B cell (primary cell): ENCODE measurements around the gene OVCH2.

ENCODE experiments used
- EZH2 ChIP-seq: IDR thresholded peaks from 2 replicates; pipeline ENCODE4 v1.6.1; 2012; ENCODE audit warnings: borderline replicate concordance, low read depth, mild to moderate bottlenecking, moderate library complexity, low read length; ENCODE audit not compliant: insufficient read depth, poor library complexity, severe bottlenecking
- TF ChIP-seq, protein P1 (sequence below): fragments of 200-600 bp; IDR thresholded peaks from one replicate; pipeline ENCODE4 v1.8.0; 2022; ENCODE audit warnings: antibody characterized with exemption, mild to moderate bottlenecking

DNA sequence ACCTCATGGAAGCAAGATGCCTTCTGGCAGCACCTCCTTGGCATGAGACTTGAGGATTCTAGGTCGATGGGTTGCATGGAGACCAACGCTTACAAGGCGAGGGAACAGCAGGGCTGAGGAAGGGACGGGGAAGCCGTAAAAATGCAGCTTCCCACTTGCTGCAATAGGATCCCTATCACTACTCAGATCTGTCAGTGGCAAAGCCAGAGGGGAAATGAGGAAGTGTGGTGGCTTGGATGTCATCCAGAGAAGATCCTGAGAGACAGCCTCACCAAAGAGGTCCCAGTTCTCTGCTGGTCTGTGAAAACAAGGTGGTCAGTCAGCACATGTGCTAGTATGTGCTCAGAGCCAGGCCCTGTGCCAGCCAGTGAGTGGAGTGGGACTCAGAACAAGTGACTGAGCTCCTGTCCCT is 55.1 kb downstream of the OVCH2 start:
- TF ChIP-seq, protein P1, sequence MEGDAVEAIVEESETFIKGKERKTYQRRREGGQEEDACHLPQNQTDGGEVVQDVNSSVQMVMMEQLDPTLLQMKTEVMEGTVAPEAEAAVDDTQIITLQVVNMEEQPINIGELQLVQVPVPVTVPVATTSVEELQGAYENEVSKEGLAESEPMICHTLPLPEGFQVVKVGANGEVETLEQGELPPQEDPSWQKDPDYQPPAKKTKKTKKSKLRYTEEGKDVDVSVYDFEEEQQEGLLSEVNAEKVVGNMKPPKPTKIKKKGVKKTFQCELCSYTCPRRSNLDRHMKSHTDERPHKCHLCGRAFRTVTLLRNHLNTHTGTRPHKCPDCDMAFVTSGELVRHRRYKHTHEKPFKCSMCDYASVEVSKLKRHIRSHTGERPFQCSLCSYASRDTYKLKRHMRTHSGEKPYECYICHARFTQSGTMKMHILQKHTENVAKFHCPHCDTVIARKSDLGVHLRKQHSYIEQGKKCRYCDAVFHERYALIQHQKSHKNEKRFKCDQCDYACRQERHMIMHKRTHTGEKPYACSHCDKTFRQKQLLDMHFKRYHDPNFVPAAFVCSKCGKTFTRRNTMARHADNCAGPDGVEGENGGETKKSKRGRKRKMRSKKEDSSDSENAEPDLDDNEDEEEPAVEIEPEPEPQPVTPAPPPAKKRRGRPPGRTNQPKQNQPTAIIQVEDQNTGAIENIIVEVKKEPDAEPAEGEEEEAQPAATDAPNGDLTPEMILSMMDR, result no peak
- TF ChIP-seq EZH2, result no peak
